ENCODE data around the gene TMEM132E.

DNA sequence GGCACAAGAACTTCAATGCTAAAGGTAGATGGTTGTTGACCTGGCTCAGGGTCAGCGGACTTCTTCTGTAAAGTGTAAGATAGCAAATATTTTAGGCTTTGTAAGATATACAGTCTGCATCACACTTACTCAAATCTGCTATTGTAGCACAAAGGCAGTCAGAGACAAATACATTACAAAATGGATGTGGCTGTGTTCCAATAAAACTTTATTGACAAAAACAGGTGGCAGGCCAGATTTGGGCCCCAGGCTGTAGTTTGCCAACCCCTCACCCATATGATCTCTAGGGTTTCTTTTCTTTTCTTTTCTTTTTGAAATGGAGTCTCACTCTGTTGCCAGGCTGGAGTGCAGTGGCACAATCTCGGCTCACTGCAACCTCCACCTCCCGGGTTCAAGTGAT lies 39.5 kb upstream of the TMEM132E start:
- no peak for TF ChIP-seq POLR2A (IDR thresholded peaks at IDR 0.05)
- TF ChIP-seq, protein P1, sequence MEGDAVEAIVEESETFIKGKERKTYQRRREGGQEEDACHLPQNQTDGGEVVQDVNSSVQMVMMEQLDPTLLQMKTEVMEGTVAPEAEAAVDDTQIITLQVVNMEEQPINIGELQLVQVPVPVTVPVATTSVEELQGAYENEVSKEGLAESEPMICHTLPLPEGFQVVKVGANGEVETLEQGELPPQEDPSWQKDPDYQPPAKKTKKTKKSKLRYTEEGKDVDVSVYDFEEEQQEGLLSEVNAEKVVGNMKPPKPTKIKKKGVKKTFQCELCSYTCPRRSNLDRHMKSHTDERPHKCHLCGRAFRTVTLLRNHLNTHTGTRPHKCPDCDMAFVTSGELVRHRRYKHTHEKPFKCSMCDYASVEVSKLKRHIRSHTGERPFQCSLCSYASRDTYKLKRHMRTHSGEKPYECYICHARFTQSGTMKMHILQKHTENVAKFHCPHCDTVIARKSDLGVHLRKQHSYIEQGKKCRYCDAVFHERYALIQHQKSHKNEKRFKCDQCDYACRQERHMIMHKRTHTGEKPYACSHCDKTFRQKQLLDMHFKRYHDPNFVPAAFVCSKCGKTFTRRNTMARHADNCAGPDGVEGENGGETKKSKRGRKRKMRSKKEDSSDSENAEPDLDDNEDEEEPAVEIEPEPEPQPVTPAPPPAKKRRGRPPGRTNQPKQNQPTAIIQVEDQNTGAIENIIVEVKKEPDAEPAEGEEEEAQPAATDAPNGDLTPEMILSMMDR (IDR thresholded peaks at IDR 0.05), result no peak
